Smooth muscle cell (in vitro differentiated cells): Measurements from ENCODE around the gene BIRC5. TPM values are rescaled to one million over a fixed set of nuclear protein-coding genes. Genes with fewer than 3 reads are reported as not detected.

ENCODE experiments used
- DNase-seq: peaks from one replicate; lab custom pipeline; 2025; ENCODE audit not compliant: unreplicated experiment; lab: John Stamatoyannopoulos, UW
- H2AFZ ChIP-seq: fragments of 200-600 bp; sonication (generic); 2 replicates; pipeline ENCODE4 v1.6.0; 2016; ENCODE audit warnings: antibody characterized with exemption, low read depth, mild to moderate bottlenecking
- H3F3A ChIP-seq: fragments of 200-600 bp; sonication (generic); 2 replicates; pipeline ENCODE4 v1.6.0; 2017; ENCODE audit warnings: antibody characterized with exemption, low read depth
- H3K27ac ChIP-seq: fragments of 200-600 bp; sonication (generic); 2 replicates; pipeline ENCODE4 v1.5.1; 2016; ENCODE audit warnings: low read depth, mild to moderate bottlenecking
- H3K27me3 ChIP-seq: fragments of 200-600 bp; sonication (generic); 2 replicates; pipeline ENCODE4 v1.6.1; 2016; ENCODE audit warnings: low read depth, mild to moderate bottlenecking
- H3K36me3 ChIP-seq: fragments of 200-600 bp; sonication (generic); 2 replicates; pipeline ENCODE4 v1.5.1; 2016; ENCODE audit warnings: low read depth
- H3K4me1 ChIP-seq: fragments of 200-600 bp; sonication (generic); 2 replicates; pipeline ENCODE4 v1.5.1; 2016; ENCODE audit warnings: low read depth
- H3K4me2 ChIP-seq: fragments of 200-600 bp; sonication (generic); 2 replicates; pipeline ENCODE4 v1.6.0; 2016; ENCODE audit warnings: mild to moderate bottlenecking
- H3K4me3 ChIP-seq: fragments of 200-600 bp; sonication (generic); 2 replicates; pipeline ENCODE4 v1.5.1; 2016; ENCODE audit warnings: mild to moderate bottlenecking
- H3K79me2 ChIP-seq: fragments of 200-600 bp; sonication (generic); 2 replicates; pipeline ENCODE4 v1.6.0; 2016; ENCODE audit warnings: low read depth, mild to moderate bottlenecking
- H3K9ac ChIP-seq: fragments of 200-600 bp; sonication (generic); 2 replicates; pipeline ENCODE4 v1.6.0; 2016; ENCODE audit warnings: low read depth
- H3K9me3 ChIP-seq: fragments of 200-600 bp; sonication (generic); replicated peaks from 2 replicates; pipeline ENCODE4 v1.5.1; 2016; ENCODE audit warnings: low read depth
- H4K20me1 ChIP-seq: fragments of 200-600 bp; sonication (generic); 2 replicates; pipeline ENCODE4 v1.6.0; 2016; ENCODE audit warnings: low read depth
- CTCF ChIP-seq: fragments of 200-600 bp; sonication (generic); IDR thresholded peaks from 2 replicates; pipeline ENCODE4 v1.5.1; 2017; ENCODE audit warnings: borderline replicate concordance, mild to moderate bottlenecking, antibody characterized with exemption; ENCODE audit not compliant: insufficient read depth, poor library complexity, severe bottlenecking
- WGBS: methylation state at CpG from one replicate; pipeline ENCODE4 v1.1.7; 2016; ENCODE audit warnings: low lambda C conversion rate; 5-methylcytosine and 5-hydroxymethylcytosine counted together
- polyA plus RNA-seq: library from polyadenylated mRNA; unstranded; fragments of >200 nt; fragmentation: Nextera tagmentation; extraction: Ambion mirVana; gene quantifications from 2 replicates; pipeline ENCODE4 v1.2.1, GENCODE V29; 2016
- total RNA-seq: library from RNA; depleted of rRNA; stranded (reverse); fragments of >200 nt; gene quantifications from 2 replicates; pipeline ENCODE4 v1.2.3, GENCODE V29; 2014

The BIRC5 gene
- total and polyA plus RNA-seq, 2 experiments from 2014 or later, result 7.7 to 15.6 TPM

- Histone ChIP-seq H3K9ac (no peak overlapping the region), H3K4me2 (no peak overlapping the region), H3K9me3 (no peaks in the 10 kb centered on the region), H4K20me1 (no peaks in the 10 kb centered on the region), H3K4me1 (no peaks in the 10 kb centered on the region), H3K4me3 (no peak overlapping the region), H3F3A (no peaks in the 10 kb centered on the region), H3K36me3 (no peaks in the 10 kb centered on the region), H2AFZ (no peak overlapping the region), H3K79me2 (no peaks in the 10 kb centered on the region), H3K27ac (no peak overlapping the region), H3K27me3 (peaks cover 17% of the 10 kb centered on the region)
- DNase-seq, result no peak
- WGBS, result 97% methylated on average over 15 of the region's 20 CpGs
- no peak for TF ChIP-seq CTCF
Measured at GRCh38 chr17:78236362-78237127, 22.5 kb downstream of the BIRC5 start.

- H3K36me3 ChIP-seq, result no peaks in the 10 kb centered on the region
- TF ChIP-seq CTCF, result no peak
- 93% methylated on average over 11 of the region's 11 CpGs for WGBS
- H3K27ac ChIP-seq, result no peak overlapping the region
- H3K4me3 ChIP-seq, result no peak overlapping the region
- H3F3A ChIP-seq, result no peaks in the 10 kb centered on the region
- no peak overlapping the region for H2AFZ ChIP-seq
- H3K9ac ChIP-seq, result no peak overlapping the region
- H3K79me2 ChIP-seq, result no peaks in the 10 kb centered on the region
- H3K27me3 ChIP-seq, result peaks cover 7% of the 10 kb centered on the region
- no peaks in the 10 kb centered on the region for H4K20me1 ChIP-seq
- H3K4me1 ChIP-seq, result no peaks in the 10 kb centered on the region
- no peaks in the 10 kb centered on the region for H3K9me3 ChIP-seq
- H3K4me2 ChIP-seq, result no peak overlapping the region
- DNase-seq, result no peak
Measured at GRCh38 chr17:78237401-78238012, 23.5 kb downstream of the BIRC5 start.

GRCh38 chr17:78238823-78239488 is 24.9 kb downstream of the BIRC5 start:
- Histone ChIP-seq H3K4me2 (no peak overlapping the region), H3K9me3 (no peaks in the 10 kb centered on the region), H3K79me2 (no peaks in the 10 kb centered on the region), H4K20me1 (no peaks in the 10 kb centered on the region), H3K36me3 (no peaks in the 10 kb centered on the region), H3K27ac (no peak overlapping the region), H3K9ac (no peak overlapping the region), H3K4me1 (no peaks in the 10 kb centered on the region), H2AFZ (no peak overlapping the region), H3K4me3 (no peak overlapping the region), H3K27me3 (no peaks in the 10 kb centered on the region), H3F3A (no peaks in the 10 kb centered on the region)
- DNase-seq, result no peak
- WGBS, result 90% methylated on average over 20 of the region's 20 CpGs
- no peak for TF ChIP-seq CTCF
